D721Med (cell line): ENCODE measurements around the gene MYLK2.

Experiments used
- DNase-seq: peaks from one replicate; pipeline ENCODE4 v3.0.0; 2011; ENCODE audit warnings: low spot score; ENCODE audit not compliant: insufficient read length
- FAIRE-seq: peaks from 2 replicates; lab custom pipeline; 2011; peaks lifted over from hg19 to GRCh38; lab: Jason Lieb, UNC
- TF ChIP-seq, protein P1 (sequence below): IDR thresholded peaks from 2 replicates; pipeline ENCODE4 v1.5.1; 2012; ENCODE audit warnings: mild to moderate bottlenecking, control low read depth; ENCODE audit not compliant: insufficient read depth; ENCODE audit errors: missing control alignments

Gene MYLK2

GRCh38 chr20:31858760-31859083, 39.6 kb downstream of the MYLK2 start:
- FAIRE-seq (no peak), DNase-seq (no peak)
- TF ChIP-seq, protein P1, sequence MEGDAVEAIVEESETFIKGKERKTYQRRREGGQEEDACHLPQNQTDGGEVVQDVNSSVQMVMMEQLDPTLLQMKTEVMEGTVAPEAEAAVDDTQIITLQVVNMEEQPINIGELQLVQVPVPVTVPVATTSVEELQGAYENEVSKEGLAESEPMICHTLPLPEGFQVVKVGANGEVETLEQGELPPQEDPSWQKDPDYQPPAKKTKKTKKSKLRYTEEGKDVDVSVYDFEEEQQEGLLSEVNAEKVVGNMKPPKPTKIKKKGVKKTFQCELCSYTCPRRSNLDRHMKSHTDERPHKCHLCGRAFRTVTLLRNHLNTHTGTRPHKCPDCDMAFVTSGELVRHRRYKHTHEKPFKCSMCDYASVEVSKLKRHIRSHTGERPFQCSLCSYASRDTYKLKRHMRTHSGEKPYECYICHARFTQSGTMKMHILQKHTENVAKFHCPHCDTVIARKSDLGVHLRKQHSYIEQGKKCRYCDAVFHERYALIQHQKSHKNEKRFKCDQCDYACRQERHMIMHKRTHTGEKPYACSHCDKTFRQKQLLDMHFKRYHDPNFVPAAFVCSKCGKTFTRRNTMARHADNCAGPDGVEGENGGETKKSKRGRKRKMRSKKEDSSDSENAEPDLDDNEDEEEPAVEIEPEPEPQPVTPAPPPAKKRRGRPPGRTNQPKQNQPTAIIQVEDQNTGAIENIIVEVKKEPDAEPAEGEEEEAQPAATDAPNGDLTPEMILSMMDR: no peak

DNA sequence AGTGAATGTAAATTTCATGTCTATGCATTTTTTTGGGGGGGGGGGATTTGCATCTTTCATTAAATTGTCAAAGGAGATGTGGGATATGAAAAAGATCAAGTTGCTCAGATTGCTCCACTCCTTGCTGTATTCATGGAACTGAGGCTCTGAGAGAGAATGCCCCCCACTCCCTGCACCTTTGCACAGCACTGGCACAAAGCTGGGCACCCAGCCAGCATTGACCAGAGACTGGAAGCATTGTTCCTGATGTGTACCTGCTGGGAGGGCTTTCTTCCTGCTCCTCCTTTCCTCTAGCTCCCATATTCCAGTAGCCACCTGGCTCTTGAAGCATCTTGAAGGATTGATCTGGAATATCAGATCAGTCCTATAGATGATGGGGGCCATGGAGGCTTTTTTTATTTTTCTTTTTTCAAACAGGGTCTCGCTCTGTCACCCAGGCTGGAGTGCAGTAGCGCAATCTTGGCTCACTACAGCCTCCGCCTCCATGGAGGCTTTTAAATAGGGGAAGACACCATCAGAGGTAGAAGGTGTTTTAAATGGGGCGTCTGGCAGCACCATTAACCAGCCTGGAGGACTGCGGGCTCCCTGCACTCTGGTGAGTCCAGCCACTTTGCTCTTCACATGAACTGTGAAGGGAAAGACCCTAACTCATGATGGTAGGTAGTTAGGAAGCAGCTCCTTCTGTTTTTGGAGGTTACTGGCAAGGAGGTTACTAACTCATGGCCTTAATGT, 40.3 kb downstream of the MYLK2 start:
- DNase-seq (no peak), FAIRE-seq (no peak)
- TF ChIP-seq, protein P1: no peak

DNA sequence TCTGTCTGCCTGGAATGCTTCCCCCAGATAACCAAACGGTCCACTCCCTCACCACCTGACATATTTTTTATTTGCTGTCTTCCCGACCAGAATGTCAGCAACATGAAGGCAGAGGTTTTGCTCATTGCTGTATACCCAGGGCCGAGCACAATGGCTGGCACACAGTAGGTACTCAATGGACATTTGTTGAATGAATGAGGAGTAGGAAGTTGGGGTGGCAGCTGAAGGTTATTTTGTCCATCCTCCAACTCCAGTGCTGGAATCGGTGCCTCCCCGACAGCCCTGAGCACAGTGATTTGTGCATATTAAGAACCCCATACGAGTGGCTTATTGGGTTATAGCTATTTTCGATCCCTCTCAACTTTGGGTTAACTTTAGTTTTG, 40.8 kb downstream of the MYLK2 start:
- FAIRE-seq (no peak), DNase-seq (no peak)
- TF ChIP-seq, protein P1: no peak

DNA sequence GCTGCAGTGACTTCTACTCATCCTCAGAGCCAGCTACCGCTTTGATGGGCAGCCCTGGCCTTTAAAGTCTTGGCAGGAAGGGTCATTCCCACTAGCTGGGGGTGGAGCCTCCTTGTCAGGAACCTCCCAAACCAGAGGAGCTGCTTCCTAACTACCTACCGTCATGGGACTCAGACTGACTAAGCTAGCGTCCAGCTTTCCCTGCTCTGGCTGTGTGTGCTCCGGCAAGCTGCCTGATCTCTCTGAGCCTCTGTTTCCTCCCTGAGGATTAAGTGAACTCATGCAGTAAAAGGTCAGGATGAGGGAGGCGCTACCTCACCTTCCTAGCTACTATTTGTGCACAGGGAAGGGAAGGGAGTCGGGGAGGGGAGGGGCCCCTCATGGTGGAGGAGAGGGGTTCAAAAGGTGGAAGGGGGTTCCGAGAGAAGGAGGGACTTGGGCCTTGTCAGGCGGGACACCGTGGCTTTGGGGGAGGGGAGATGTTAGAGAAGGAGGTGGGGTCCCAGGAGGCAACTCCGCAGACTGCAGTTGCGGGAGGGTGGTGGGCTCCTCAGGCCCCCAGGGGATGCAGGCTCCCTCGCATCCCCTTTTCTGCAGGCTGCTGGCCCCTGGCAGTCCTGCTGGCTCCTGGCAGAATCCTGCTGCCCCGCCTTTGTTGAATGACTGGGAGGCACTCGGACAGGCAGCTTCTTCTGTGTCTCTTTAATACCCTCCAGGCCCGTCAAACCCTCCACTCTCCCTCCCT, 41.4 kb downstream of the MYLK2 start:
- peak; percentile 38 for DNase-seq
- TF ChIP-seq, protein P1: no peak
- FAIRE-seq: no peak

DNA sequence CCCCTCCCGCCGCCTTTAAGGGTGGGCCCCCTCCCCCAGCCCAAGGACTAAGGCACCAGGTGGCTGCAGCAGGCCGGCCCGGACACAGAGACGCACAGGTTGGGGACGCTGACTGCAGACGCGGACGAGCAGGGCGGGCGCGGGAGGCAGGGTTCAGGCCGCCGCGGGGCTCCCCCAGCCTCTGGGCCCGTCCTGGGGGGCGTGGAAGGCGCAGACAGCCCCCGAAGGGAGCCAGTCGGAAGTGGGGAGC, 41.9 kb downstream of the MYLK2 start:
- TF ChIP-seq, protein P1: no peak
- FAIRE-seq (no peak), DNase-seq (no peak)

GRCh38 chr20:31861385-31862156, 42.4 kb downstream of the MYLK2 start:
- no peak for FAIRE-seq
- peak; percentile 97 for DNase-seq
- TF ChIP-seq, protein P1: no peak

- TF ChIP-seq, protein P1: no peak
- FAIRE-seq (no peak), DNase-seq (peak; percentile 86)
Observed at GRCh38 chr20:31862157-31862470, 43.0 kb downstream of the MYLK2 start.
